GM18909 (cell line): ENCODE data around the gene TF.

Experiments
- ATAC-seq: cut with Tn5 transposase; IDR thresholded peaks from one replicate; pipeline ENCODE4 v1.9.1; 2021; ENCODE audit warnings: mild to moderate bottlenecking; ENCODE audit not compliant: unreplicated experiment, poor library complexity

Gene TF

DNA sequence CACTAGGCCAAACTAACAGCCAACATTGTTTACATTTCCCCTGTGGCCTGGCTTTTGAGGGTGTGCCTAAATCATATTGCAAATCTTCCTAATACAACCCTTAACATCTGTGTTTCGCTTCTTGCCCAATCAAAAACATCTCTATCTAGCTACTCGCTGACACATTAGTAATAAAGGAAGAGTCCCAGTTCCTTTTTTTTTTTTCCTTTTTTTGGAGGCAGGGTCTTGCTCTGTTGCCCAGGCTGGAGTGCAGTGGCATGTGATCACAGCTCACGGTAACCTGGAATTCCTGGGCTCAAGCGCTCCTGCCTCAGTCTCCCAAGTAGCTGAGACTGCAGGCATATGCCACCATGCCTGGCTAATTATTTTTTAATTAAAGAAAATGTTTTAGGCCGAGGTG is 57.3 kb downstream of the TF start:
- no peak for ATAC-seq

DNA sequence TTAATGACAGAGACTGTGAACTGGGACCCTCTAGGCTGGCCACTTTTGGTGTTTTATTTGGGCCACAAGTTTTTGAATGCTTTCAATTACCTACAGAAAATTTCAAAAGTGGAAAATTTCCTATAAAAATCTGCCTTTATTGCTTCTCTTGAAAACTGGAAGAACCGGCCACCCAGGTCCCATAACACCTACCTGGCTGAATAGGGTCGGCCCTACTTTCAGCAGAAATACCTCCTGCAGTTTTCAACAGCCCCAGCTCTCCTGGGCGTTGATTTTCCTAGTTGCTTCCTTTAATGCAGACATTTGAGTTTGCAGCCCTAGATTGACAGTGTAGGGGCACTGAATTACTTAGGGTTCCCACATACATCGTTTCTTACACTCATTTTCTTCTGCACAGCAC is 58.7 kb downstream of the TF start:
- no peak for ATAC-seq

DNA sequence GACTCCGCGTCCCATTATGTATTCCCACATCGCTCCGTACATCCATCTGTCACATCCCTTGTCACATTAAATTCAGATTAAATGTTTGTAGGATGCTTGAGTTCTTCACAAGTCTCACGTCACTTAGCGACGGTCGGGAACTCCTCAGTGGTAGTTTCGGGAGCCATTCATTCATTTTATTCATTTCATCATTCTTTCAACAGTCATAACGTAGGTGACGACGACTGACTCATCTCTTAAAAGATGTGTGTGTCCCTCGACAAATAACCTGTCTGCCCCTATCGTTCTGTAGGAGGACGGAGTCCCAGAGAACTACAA is 59.1 kb downstream of the TF start:
- ATAC-seq: no peak

DNA sequence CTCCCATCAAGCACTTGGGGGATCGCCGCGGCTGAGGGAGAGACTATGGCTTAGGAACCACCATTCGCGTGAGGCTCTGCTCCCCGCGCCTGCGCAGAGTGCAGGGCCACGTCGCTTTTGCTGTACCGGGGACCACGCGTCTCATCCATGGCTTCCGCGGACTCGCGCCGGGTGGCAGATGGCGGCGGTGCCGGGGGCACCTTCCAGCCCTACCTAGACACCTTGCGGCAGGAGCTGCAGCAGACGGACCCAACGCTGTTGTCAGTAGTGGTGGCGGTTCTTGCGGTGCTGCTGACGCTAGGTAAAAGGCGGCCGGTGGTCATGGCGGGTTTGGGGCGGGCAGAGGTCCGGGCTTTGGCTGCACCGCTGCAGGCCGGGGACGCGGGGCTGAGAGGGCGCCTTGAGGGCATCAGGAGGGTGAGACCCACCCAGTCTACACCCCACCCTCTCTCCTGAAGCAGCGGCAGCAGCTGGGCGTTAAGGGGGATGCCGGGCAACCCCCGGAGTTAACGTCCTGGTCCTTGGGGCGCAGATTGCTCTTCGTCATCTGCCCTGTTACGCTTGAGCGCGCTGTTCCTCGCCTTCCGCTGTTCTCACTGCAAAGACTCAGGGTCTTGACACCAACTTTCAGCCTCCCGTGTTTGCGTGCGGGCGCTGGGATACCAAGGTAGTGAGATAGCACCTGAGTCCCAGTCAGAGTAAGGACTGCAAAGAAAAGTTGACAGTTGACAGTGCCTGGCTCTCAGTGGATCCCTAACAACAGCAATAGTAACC is 59.7 kb downstream of the TF start, which contains the start of gene SRPRB:
Gene SRPRB, plus strand, starts transcription at position 114 of the 774 bp plus-strand sequence. Its CDS starts 34 bp downstream, at position 148.
- ATAC-seq: peak; percentile 98

DNA sequence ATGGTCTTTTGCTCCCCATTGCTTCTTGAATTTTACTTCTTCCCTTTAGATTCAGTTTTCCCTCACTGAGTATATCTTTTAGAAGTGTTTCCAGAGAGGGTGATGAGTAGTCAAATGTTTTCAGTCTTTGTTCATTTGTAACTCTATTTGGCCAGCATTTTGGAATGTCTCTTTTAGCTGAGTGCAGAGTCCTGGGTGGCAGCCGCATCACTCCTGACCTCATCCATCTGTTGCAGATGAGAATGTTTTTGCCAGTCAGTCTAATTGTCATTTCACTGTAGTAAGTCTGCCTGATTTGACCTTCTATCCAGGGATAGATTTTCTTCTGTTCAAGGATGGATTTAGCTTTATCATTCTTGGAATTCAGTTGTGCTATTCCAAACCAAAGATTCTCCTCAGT is 66.7 kb downstream of the TF start:
- ATAC-seq: no peak

DNA sequence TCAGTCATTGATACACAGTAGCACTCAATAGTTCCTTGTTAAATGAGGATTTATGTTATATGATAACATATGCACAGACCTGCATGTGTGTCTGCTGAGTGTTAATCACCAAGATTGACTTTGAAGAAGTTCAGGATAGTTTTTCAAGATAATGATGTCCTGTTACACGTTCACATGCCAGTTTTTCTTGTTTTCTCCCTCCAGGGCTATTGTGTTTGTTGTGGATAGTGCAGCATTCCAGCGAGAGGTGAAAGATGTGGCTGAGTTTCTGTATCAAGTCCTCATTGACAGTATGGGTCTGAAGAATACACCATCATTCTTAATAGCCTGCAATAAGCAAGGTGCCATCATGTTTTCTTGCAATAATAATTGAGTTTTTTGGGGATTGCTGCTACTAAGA is 69.2 kb downstream of the TF start:
- no peak for ATAC-seq

DNA sequence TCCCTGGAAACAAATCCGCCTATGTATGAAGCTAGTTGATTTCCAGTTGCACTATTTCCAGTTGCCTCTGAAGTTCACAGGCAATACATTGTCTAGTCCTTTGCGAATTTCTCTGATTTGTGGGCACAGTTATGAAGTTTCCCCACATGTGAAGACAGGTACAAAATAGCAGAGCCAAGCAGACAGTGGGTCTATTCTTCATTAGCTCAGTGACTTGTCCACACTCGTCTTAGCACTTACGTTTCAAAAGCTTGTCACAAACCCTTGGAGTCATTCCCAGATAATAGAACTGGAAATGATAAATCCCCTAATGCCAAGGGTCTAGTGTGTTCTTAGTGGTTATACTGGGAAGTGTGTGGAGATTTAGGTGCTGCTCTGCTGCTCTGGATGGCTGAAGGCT is 73.9 kb downstream of the TF start:
- ATAC-seq: no peak

DNA sequence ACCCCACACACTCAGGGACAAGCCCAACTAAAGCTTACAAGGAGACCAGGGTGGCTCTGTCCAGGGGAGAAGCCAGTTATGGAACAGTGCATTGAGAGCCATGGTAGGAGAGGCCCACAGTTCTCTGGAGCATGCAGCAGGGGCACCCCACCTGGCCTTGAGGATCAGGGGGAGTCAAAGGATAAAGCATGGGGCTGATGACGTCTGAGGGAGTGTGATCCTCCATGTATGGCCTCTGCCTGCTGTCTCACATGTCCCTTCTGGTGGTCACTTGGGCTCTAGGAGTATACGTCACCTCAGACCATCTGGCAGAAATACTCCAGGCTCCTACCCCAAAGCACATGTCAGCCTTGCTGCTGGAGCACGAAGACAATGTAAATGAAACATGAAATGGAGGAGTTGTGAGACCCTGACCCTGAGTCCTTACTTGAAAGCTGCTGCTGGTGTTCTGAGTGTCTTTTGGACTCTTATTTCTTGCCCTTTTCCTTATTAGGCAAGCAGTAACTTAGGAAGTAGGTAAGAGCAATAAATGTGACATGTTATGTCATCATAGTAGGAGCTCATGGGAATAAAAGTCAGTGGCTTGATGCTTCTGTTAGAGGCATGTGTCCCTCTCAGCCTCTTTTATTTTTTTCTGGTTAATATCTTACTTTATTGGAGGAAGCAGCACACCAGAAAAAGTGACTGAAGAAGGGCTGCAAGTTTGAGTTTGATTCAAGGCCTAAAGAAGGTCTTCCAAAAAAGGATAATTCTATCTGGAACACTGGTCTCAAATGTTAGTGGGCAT is 74.9 kb downstream of the TF start:
- no peak for ATAC-seq

DNA sequence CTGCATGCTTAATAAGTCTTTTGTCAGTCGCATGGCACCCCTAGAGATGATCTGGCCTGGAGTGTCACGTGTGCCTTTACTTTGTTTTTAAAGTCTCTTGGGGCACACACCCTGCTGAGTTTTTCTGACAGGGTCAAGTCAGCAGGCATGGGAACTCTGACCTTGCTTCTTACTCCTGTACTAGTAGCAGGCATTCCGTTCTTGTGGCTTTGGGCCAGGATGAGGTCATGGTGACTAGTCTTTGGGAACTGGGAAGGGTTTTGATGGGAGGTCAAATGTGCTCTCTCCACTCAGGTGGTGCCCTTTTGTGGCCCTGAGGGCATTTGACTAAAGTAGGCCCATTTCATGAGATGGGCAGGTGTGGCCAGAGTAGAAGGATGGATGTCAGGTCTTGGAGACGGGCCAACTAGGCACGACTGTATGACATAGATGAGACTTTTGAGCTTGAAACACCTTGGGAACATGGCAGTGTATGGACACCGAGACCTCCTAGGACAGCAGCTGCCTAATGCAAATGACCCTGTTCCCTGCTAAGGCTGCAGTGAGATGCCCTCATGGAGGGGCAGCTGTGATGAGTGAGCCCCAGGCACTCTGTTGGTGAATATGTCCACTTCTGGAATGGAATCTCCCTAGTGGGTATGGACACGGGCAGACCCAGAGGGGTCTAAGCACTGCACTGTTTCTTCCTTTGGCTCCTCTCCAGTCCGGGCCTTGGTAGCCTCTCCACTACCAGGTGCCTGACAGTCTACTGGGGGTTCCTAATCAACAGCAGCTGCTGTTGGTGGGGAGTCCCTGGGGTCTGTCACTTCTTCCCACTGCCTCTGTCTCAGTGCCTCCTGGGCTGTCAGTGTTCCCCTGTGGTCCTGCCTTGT is 75.8 kb downstream of the TF start:
- no peak for ATAC-seq

DNA sequence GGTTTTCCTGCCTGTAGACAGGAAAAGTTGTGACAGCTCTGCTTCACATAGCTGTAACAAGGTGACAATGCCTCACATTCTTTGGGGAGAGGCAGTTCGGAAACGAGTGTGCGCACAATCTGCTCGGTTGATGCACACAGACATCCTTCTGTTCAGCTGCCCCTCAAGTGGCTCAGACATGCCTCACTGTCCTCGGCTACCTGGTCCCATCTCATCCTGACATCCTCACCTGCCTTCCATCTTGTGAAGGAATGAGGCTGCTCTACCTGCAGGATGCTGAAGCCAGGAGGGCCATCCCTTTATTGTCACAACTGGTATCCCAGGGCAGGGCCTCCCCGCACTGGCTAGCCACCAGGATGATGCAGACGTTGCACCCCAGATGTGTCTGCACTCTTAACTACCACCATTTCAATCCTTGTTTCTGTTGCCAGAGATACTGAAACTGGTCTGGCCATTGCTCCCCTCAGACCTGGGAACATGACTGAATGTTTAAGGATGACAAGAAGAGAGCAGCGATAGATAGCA is 78.8 kb downstream of the TF start:
- no peak for ATAC-seq

DNA sequence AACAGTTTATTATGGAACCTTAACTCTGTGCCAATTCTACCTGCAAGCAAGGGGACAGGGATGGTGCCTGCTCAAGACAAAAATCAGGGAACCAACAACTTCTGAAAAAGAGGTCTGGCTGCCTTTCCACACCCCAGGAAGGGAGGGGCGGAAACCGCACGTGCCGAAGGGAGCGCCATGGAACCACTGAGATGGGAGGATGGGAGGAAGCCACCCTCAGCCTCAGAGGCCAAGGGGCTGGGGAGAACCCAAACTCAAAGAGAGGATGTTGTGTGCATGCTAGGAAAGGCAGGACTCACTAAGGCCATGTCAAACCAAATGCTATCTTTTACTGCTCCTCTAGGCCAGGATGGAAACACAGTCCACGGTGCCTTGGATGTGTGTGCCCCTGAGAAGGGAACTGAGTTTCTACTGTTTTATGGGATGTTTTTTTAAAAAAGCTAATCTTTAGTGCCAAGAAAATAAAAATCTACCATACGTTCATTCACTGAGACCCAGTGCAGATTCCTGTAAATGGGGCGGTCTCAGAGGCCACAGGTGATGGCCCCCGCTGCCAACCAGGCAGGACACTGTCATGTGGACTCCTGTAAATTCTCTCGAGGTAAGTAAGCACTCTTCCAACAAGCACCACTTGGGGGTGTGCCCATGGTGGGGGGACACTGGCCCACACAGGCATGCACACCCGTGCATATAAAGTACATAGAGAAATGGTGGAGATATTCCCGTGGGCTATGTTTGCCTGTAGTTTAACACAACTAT is 80.0 kb downstream of the TF start:
- no peak for ATAC-seq

DNA sequence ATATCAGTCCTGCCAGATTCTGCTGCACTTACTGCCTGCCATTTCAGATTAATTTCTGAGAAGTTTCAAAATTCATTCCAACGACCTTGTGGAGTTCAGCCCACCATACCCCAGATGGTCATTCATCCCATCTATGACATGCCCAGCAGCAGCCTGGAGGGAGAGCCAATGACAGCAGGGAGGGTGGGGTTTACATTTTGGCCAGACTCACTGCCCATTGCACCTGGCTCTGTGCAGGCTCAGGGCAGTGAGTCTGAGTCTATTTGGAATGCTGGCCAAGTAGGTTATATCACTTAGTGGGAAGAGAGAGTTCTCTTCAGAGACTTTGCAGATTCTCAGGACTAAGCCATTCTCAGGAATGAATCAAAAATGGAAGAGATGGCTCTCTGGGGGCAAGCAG is 80.9 kb downstream of the TF start:
- ATAC-seq: no peak

DNA sequence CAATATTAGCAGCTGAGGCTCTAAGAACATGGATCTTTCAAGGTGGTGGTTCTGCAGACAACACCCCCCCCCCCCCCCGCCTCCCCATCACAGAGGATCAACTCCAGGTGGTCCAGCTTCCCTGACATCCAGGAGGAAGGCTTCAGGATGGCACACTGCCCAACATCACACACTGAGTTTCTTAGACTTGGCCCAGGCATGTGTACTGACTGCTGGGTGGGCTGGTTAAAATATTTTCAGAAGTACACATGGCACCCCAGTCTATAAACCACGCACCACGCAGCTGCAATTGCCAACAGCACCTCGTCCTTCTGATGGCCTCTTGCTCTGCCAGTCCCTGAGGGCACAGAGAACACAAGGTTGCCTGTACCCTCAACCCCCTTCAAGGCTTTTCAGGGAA is 81.5 kb downstream of the TF start:
- no peak for ATAC-seq

DNA sequence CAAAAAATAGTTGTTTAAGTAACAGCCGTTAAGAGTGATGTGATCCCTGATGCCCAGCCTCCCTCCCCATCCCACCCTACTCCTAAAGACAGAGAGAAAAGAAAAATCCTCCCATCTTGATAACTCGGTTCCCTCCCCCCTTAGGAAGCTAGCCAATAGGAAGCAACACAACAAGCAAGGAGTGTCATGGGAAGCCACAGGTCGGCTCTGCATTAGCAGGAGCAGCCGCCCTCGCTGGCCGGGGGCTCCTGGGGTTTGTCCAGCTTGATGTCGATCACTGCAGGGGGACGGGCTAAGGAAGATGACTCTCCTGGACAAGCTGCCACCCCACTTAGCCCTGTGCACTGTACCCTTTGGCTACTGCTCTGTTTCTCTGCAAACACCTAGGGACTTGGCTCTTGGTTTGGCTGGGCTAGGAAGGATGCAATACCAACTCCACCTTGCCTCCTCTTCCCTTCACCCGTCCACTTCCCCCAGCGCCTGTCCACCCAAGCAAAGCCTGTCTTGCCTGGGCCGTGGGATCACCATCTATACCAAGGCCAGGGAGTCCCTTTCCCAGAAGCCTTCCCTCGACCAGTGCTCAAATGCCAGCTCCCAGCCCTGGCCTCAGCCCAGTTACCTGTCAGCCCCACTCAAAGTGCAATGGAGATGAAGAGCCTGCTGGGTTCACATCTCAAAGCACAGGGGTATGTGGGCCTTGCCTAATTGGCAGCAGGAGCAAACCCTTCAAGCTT is 82.5 kb downstream of the TF start:
- no peak for ATAC-seq

DNA sequence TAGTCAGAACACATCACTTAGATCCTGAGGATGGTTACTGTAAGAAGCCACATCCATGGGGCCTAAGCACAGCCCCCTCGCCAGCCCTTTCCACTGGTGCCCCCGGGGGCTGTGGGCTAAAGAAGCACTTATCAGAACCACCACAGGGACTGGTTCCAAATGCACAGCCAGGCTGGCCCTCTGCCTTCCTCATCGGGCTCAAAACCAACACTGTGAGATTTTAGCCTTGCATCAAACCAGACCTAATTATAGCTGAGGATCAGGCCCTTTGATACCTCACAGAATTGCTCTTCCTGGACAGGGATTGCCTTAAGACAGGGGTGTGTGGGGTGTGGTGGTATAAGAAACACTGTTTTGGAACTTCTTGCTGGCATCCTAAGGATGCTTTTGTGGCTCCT is 83.1 kb downstream of the TF start:
- ATAC-seq: no peak

DNA sequence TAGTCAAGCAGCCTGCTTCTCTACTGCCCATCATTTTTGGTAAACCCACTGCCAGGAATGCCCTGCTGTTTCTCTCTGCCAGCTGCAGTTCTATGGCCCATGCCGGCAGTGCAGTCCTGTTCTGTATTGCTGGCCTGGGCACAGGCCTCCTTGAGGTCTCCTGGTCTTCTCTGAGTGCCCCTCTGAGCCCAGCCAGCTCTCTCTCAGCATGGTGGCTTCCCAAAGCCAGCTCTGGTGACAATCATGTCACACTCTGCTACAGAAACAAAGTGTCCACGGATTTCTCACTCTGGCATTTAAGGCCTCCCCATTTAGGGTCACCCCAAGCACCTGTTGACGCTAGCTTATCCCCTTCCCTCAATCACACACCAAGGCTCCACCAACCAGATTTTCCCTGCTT is 83.9 kb downstream of the TF start:
- ATAC-seq: no peak

DNA sequence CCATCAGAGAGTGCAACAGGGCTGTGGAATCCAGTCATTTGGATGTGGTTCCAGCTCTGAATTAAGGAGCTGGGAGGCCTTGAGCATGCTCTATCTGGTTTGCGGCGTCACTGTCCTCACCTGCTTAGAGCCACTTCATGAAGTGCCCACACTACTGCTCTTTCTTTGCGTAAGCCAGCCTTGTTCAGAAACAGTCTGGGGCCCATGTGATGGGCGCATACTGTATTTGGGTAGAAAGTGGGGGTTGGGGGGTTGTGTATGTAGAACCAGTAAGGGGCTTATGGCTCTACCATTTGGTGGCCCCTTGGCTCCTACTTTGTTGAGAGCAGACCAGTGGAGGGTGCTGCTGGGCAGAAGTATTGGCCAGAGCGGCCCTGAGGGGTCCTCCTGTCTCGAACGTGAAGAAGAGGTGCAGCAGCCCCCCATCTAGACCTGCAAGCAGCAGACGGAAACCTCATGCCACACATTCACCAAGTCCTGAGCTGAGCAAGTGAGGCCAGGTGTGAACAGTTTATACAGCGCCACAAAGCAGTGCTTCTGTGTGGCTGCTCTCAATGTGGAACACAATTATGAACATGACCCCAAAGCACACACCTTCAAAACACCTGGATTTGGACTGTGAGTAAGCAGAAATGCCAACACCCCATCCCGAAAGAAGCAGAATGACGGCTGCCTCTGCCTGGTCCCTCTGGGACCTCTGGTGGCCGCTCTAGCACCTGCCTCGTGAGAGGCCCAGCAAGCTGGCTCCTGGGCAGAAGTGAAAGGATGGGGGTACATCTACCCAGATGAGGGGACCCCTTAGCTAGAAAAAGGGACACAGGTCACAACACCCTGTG is 86.0 kb downstream of the TF start:
- ATAC-seq: no peak

DNA sequence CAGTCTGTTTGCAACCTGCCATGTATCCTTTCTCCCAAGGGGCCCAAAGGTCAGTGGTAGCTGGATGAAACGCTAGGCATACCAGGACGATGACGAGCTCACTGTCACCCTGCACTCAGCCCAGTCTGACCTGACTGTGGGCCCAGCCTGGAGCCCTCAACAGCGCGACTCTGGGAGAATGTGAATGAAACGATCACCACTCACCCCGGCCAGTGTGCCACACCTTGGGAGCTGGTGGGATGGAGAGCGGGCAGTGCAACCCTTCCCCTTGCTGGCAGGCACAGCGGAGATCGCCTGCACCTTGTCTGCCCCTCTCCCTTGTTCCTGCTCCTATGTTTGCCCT is 86.6 kb downstream of the TF start:
- ATAC-seq: no peak

DNA sequence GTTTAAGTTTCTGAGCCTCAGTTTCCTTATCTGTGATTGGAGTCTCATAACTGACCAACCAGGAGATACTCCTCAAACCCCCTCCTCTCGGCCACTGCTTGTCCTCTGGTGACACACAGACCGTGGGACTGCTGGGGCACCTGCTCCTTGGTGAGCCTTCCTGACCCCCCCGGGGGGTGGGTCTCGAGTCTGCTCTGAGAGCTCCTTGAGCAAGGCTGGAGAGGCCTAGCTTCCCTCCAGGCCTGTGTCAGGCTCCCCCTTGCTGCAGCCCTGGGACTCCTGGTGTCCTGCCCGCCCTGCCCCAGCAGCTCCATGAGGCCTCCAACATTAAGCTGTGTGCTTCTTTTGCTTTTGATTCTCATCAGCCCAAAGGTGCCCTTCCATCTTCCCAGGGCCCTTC is 87.1 kb downstream of the TF start:
- no peak for ATAC-seq
